Measurements from ENCODE around the gene RNF157. TPM values are rescaled to one million over a fixed set of nuclear protein-coding genes. Genes with fewer than 3 reads are reported as not detected.

RNF157 gene
- total RNA-seq, 5 donors from 2014 or later (not counting 1 experiment from before 2014, with no cell fraction given): 50.7 to 66.5 (median 61.9) TPM

DNA sequence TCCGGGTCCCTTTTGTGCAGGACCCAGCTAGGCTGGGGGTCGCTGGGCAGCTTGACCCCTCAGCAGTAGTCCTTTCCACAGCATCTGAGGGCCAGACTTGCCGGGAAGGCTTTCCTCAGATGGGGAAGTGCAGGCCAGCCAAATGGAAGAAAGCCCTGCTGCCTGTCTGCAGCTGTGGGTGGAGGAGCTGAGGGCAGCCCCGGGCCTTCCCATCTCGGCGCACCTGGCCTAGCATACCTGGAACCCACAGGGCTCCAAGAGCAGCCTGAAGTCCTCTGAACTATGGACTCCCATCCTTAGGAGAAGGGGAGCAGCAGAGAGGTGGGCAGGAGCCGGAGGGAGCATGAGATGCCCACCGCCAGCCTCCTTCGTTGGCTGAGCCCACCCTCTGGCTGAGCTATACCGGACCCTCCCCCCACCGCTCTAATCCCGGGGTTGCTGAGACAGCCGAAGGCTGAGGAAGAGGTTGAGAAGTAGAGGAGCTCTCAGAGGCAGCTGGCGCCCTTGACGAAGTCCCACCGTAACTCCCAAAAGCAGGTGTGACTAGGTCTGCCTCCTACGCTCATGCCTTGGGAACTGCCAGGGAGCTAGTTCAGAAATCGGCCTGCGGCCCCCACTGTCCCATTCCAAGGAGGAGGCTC, 38.1 kb upstream of the RNF157 start:
- no peak overlapping the region for H3K27ac Mint-ChIP-seq
- DNase-seq: no peak
- H3K4me1 ChIP-seq (ENCODE audit: control insufficient read depth in 1 of 2, extremely low read depth in 1 of 2, insufficient read depth in 2 of 2, low read length in 2 of 2): peaks cover 8 to 38% of the 10 kb centered on the region in 2 experiments
- no peak overlapping the region for H3K27ac ChIP-seq (ENCODE audit: low read length)
- WGBS (ENCODE audit: insufficient coverage): 96% methylated on average over 11 of the region's 19 CpGs
- H3K4me1 Mint-ChIP-seq: peaks cover 26 to 38% (median 29%) of the 10 kb centered on the region in 3 donors
- no peak overlapping the region for H3K4me3 Mint-ChIP-seq
- no peak overlapping the region for H3K4me3 ChIP-seq (ENCODE audit: control insufficient read depth in 1 of 2, extremely low read depth in 1 of 2, low read length in 1 of 2)
- POLR2A ChIA-PET: interaction anchor here in 1 of 2 donors (0.6 kb wide), 1 partner anchor 24 kb away, joined by 5 read pairs; no protein-coding TSS in a partner anchor
- H3K9me3 ChIP-seq: no peaks in the 10 kb centered on the region
- H3K36me3 Mint-ChIP-seq: no peaks in the 10 kb centered on the region
- ATAC-seq (replicated peaks in 1 of 4): no peak
- H3K36me3 ChIP-seq (ENCODE audit: control insufficient read depth in 2 of 2, extremely low read depth in 1 of 2, insufficient read depth in 1 of 2, low read length in 1 of 2): no peaks in the 10 kb centered on the region
- CTCF ChIA-PET: interaction anchor here (0.6 to 2.4 kb wide), 8 partner anchors 12 to 170 kb away, joined by 3 to 29 read pairs (median 6); no protein-coding TSS in a partner anchor
- no peaks in the 10 kb centered on the region for H3K27me3 ChIP-seq (replicated peaks in 1 of 2; ENCODE audit: control insufficient read depth in 2 of 2, extremely low read depth in 1 of 2, insufficient read depth in 2 of 2, low read length in 1 of 2)
- H3K9me3 Mint-ChIP-seq: no peaks in the 10 kb centered on the region
- no peaks in the 10 kb centered on the region for H3K27me3 Mint-ChIP-seq

GRCh38 chr17:76277300-76278267, 37.3 kb upstream of the RNF157 start:
- H3K27ac ChIP-seq (ENCODE audit: low read length): no peak overlapping the region
- H3K4me1 ChIP-seq (ENCODE audit: control insufficient read depth in 1 of 2, extremely low read depth in 1 of 2, insufficient read depth in 2 of 2, low read length in 2 of 2): peaks cover 16 to 46% of the 10 kb centered on the region in 2 experiments
- no peaks in the 10 kb centered on the region for H3K36me3 Mint-ChIP-seq
- ATAC-seq (replicated peaks in 1 of 4): no peak
- peak overlapping the region; percentile 20 to 64 for H3K27ac Mint-ChIP-seq
- no peaks in the 10 kb centered on the region for H3K27me3 Mint-ChIP-seq
- no peaks in the 10 kb centered on the region for H3K27me3 ChIP-seq (replicated peaks in 1 of 2; ENCODE audit: control insufficient read depth in 2 of 2, extremely low read depth in 1 of 2, insufficient read depth in 2 of 2, low read length in 1 of 2)
- POLR2A ChIA-PET: no interaction called here
- no peaks in the 10 kb centered on the region for H3K9me3 Mint-ChIP-seq
- H3K36me3 ChIP-seq (ENCODE audit: control insufficient read depth in 2 of 2, extremely low read depth in 1 of 2, insufficient read depth in 1 of 2, low read length in 1 of 2): no peaks in the 10 kb centered on the region
- no peak overlapping the region for H3K4me3 ChIP-seq (ENCODE audit: control insufficient read depth in 1 of 2, extremely low read depth in 1 of 2, low read length in 1 of 2)
- CTCF ChIA-PET: interaction anchor here (1.7 to 2.4 kb wide), 2 partner anchors 98 to 153 kb away, joined by 4 to 27 read pairs; no protein-coding TSS in a partner anchor
- no peak overlapping the region for H3K4me3 Mint-ChIP-seq
- peaks cover 34 to 46% (median 37%) of the 10 kb centered on the region in 3 donors for H3K4me1 Mint-ChIP-seq
- no peaks in the 10 kb centered on the region for H3K9me3 ChIP-seq
- no peak for DNase-seq
- 93% methylated on average over 30 of the region's 31 CpGs for WGBS (ENCODE audit: insufficient coverage)

DNA sequence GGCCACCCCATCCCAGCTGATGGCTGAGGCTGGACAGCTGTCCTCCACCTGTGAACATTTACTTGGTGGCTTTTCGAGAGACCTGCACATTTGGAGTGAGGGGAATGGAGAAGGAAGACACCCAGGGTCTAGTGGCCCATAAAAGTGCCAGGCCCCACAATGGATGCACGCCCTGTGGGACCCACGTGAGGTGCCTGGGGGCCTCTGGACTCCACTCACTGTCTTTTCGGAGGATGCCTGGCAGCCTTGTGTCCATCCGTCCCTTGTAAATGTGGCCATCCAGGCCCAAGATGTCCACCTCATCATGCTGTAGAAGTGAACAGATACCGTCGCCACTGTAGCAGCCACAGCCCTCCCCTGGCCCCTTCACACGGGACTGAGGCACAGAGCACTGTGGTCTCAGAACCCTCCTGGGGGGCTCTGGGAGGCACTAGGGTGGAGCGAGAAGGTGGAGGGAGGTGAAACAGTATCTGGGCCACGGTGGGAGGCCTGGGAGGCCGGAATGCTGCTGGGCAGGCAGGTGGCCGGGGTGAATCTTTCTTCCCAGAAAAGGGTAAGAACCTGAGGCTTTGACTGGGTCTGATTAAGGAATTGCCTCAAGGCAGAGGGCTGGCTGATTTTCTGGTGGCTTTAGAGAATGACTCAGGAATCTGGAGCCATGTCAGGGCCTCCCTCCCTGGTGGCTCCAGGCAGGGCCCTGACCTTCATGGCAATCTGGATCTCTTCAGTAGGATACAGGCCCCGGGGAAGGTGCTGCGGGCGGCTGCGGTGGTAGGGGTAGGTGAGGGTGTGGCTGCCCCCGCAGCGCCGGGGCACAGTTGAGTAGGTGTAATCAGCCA, 36.4 kb upstream of the RNF157 start:
- WGBS (ENCODE audit: insufficient coverage): 93% methylated on average over 19 of the region's 19 CpGs
- ATAC-seq (replicated peaks in 1 of 4) (no peak), DNase-seq (no peak)
- Histone ChIP-seq H3K27ac (ENCODE audit: low read length) (no peak overlapping the region), H3K9me3 (no peaks in the 10 kb centered on the region), H3K27me3 (replicated peaks in 1 of 2; ENCODE audit: control insufficient read depth in 2 of 2, extremely low read depth in 1 of 2, insufficient read depth in 2 of 2, low read length in 1 of 2) (no peaks in the 10 kb centered on the region), H3K4me1 (ENCODE audit: control insufficient read depth in 1 of 2, extremely low read depth in 1 of 2, insufficient read depth in 2 of 2, low read length in 2 of 2) (peaks cover 23 to 56% of the 10 kb centered on the region in 2 experiments), H3K4me3 (ENCODE audit: control insufficient read depth in 1 of 2, extremely low read depth in 1 of 2, low read length in 1 of 2) (no peak overlapping the region), H3K36me3 (ENCODE audit: control insufficient read depth in 2 of 2, extremely low read depth in 1 of 2, insufficient read depth in 1 of 2, low read length in 1 of 2) (no peaks in the 10 kb centered on the region)
- H3K27ac Mint-ChIP-seq: peak overlapping the region; percentile 59 to 64
- H3K4me1 Mint-ChIP-seq: peaks cover 39 to 51% (median 39%) of the 10 kb centered on the region in 3 donors
- H3K4me3 Mint-ChIP-seq: no peak overlapping the region
- ChIA-PET POLR2A (no interaction called here), CTCF (no interaction called here)
- H3K36me3 Mint-ChIP-seq: no peaks in the 10 kb centered on the region
- no peaks in the 10 kb centered on the region for H3K9me3 Mint-ChIP-seq
- H3K27me3 Mint-ChIP-seq: no peaks in the 10 kb centered on the region

DNA sequence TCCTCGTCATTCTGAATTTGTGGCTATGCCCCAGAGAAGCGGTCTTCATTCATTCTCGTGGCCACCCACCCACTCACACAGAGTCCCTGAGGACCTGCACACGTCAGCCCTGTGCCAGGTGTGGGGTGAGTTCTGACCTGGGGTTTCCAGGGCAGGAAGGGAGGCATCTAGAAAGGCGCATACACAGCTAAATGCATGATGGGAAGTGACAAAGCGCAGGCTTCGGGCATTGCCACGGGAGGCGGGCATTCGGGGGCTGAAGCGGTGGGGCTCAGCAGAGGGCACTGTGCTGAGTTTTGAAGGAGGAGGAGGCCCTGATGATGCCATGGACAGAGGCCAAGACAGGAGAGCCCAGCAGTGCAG, 35.8 kb upstream of the RNF157 start:
- DNase-seq (peak in 1 of 35 experiments; percentile 32), ATAC-seq (replicated peaks in 1 of 4) (no peak)
- CTCF ChIA-PET: interaction anchor here in 1 of 2 donors (0.6 kb wide), 1 partner anchor 168 kb away, joined by 4 read pairs; no protein-coding TSS in a partner anchor
- Histone ChIP-seq H3K4me1 (ENCODE audit: control insufficient read depth in 1 of 2, extremely low read depth in 1 of 2, insufficient read depth in 2 of 2, low read length in 2 of 2) (peaks cover 28 to 62% of the 10 kb centered on the region in 2 experiments), H3K27ac (ENCODE audit: low read length) (no peak overlapping the region), H3K27me3 (replicated peaks in 1 of 2; ENCODE audit: control insufficient read depth in 2 of 2, extremely low read depth in 1 of 2, insufficient read depth in 2 of 2, low read length in 1 of 2) (no peaks in the 10 kb centered on the region), H3K9me3 (no peaks in the 10 kb centered on the region), H3K36me3 (ENCODE audit: control insufficient read depth in 2 of 2, extremely low read depth in 1 of 2, insufficient read depth in 1 of 2, low read length in 1 of 2) (peaks cover 0 to 1% of the 10 kb centered on the region in 2 donors), H3K4me3 (ENCODE audit: control insufficient read depth in 1 of 2, extremely low read depth in 1 of 2, low read length in 1 of 2) (no peak overlapping the region)
- H3K4me3 Mint-ChIP-seq: no peak overlapping the region
- WGBS (ENCODE audit: insufficient coverage): 70% methylated on average over 7 of the region's 11 CpGs
- H3K9me3 Mint-ChIP-seq: no peaks in the 10 kb centered on the region
- POLR2A ChIA-PET: no interaction called here
- peaks cover 45 to 57% (median 46%) of the 10 kb centered on the region in 3 donors for H3K4me1 Mint-ChIP-seq
- H3K27me3 Mint-ChIP-seq: no peaks in the 10 kb centered on the region
- H3K36me3 Mint-ChIP-seq: no peaks in the 10 kb centered on the region
- H3K27ac Mint-ChIP-seq: peak overlapping the region in 1 of 2 donors; percentile 46

DNA sequence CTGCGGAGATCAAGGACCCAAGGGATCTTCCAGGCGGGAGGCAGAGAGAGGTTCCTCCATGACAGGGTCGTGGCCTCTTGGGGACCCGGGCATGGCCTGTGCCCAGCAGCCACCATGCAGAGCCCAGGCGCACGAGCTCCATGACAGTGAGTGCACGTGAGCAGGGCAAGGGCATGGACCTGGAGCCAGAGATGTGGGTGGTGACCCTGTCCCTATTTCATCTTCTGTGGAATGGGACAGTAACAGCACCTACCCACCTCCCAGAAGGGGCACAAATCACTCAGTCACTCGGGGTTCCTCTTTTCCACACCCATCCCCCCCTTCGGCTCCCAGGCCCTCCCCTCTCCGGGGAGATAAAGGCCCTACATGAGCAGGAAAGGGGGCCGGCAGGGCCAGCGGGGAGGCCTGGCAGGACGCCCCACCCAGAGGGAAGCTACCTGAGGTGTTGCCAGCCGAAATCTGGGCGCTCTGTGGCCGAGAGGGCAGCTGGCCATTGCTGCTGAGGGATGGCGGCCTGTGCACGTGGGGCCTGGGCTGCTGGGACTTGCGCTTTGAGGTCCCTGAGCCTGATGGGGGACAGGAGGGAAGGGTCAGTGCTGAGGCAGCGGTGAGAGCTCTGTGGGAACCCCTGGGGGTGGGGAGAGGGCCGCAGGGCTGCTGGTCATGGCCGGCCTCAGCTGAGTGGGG, 35.2 kb upstream of the RNF157 start:
- ChIA-PET CTCF (interaction anchor here in 1 of 2 donors (0.6 kb wide), 1 partner anchor 167 kb away, joined by 4 read pairs; no protein-coding TSS in a partner anchor), POLR2A (interaction anchor here (0.8 to 1.1 kb wide), 2 partner anchors 11 to 77 kb away, joined by 3 to 4 read pairs; partner anchors contain the start of gene UBALD2 (in 1 of the 2))
- Histone ChIP-seq H3K27me3 (replicated peaks in 1 of 2; ENCODE audit: control insufficient read depth in 2 of 2, extremely low read depth in 1 of 2, insufficient read depth in 2 of 2, low read length in 1 of 2) (no peaks in the 10 kb centered on the region), H3K36me3 (ENCODE audit: control insufficient read depth in 2 of 2, extremely low read depth in 1 of 2, insufficient read depth in 1 of 2, low read length in 1 of 2) (peaks cover 0 to 6% of the 10 kb centered on the region in 2 donors), H3K27ac (ENCODE audit: low read length) (no peak overlapping the region), H3K4me3 (ENCODE audit: control insufficient read depth in 1 of 2, extremely low read depth in 1 of 2, low read length in 1 of 2) (no peak overlapping the region), H3K4me1 (ENCODE audit: control insufficient read depth in 1 of 2, extremely low read depth in 1 of 2, insufficient read depth in 2 of 2, low read length in 2 of 2) (peaks cover 28 to 67% of the 10 kb centered on the region in 2 experiments), H3K9me3 (no peaks in the 10 kb centered on the region)
- H3K9me3 Mint-ChIP-seq: no peaks in the 10 kb centered on the region
- H3K4me1 Mint-ChIP-seq: peaks cover 49 to 62% (median 50%) of the 10 kb centered on the region in 3 donors
- DNase-seq (no peak), ATAC-seq (replicated peaks in 1 of 4) (no peak)
- H3K36me3 Mint-ChIP-seq: no peaks in the 10 kb centered on the region
- no peaks in the 10 kb centered on the region for H3K27me3 Mint-ChIP-seq
- H3K27ac Mint-ChIP-seq: peak overlapping the region; percentile 46 to 66
- WGBS (ENCODE audit: insufficient coverage): 90% methylated on average over 19 of the region's 22 CpGs
- no peak overlapping the region for H3K4me3 Mint-ChIP-seq
